Kidney epithelial cell (primary cell): ENCODE results near the gene ANKRD40CL. TPM values are rescaled to one million over a fixed set of nuclear protein-coding genes. Genes with fewer than 3 reads are reported as not detected.

Experiments used
- DNase-seq: peaks from one replicate; pipeline ENCODE4 v3.0.0-alpha.2; 2010; ENCODE audit warnings: low read depth
- H3K27me3 ChIP-seq: 2 replicates; pipeline ENCODE4 v1.6.0; 2011; ENCODE audit warnings: low read length; ENCODE audit not compliant: control insufficient read depth, insufficient read depth
- H3K36me3 ChIP-seq: 2 replicates; pipeline ENCODE4 v1.5.1; 2011; ENCODE audit warnings: low read length; ENCODE audit not compliant: control insufficient read depth, insufficient read depth
- H3K4me3 ChIP-seq: 2 replicates; pipeline ENCODE4 v1.5.1; 2011; ENCODE audit warnings: low read depth, mild to moderate bottlenecking, control low read depth, low read length
- total RNA-seq: library from RNA; depleted of rRNA; stranded (reverse); fragments of >200 nt; gene quantifications from 2 replicates; pipeline ENCODE4 v1.2.3, GENCODE V29; 2015
- TF ChIP-seq, protein P1 (sequence below): IDR thresholded peaks from 2 replicates; pipeline ENCODE4 v1.5.1; 2011; ENCODE audit warnings: mild to moderate bottlenecking, moderate library complexity, low read length, control low read depth, inconsistent platforms; ENCODE audit not compliant: insufficient read depth, poor library complexity, severe bottlenecking

The ANKRD40CL gene
- total RNA-seq, 1 donor from 2014 or later: not detected

DNA sequence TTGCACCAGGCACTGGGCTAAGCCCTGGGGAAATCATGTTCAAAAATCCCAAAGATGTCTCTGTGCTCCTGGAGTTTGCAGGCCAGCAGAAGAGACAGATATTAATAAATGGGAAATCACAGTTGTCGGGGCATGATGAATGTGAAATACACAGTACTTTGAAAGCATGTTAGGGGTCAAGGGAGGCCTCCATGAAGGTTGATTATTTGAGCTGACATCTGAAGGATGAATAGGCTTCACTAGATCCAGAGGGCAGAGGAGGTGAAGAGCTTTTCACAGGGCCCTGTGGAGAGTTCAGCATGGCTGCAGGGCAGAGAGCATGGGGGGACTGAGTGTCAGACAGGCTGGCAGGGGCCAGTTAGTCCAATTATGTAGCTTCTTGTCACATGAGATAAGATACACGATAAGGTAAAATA lies 2.6 kb downstream of the ANKRD40CL start:
- Histone ChIP-seq H3K27me3 (no peaks in the 10 kb centered on the region), H3K36me3 (no peaks in the 10 kb centered on the region), H3K4me3 (no peak overlapping the region)
- TF ChIP-seq, protein P1, sequence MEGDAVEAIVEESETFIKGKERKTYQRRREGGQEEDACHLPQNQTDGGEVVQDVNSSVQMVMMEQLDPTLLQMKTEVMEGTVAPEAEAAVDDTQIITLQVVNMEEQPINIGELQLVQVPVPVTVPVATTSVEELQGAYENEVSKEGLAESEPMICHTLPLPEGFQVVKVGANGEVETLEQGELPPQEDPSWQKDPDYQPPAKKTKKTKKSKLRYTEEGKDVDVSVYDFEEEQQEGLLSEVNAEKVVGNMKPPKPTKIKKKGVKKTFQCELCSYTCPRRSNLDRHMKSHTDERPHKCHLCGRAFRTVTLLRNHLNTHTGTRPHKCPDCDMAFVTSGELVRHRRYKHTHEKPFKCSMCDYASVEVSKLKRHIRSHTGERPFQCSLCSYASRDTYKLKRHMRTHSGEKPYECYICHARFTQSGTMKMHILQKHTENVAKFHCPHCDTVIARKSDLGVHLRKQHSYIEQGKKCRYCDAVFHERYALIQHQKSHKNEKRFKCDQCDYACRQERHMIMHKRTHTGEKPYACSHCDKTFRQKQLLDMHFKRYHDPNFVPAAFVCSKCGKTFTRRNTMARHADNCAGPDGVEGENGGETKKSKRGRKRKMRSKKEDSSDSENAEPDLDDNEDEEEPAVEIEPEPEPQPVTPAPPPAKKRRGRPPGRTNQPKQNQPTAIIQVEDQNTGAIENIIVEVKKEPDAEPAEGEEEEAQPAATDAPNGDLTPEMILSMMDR: no peak
- DNase-seq: no peak

DNA sequence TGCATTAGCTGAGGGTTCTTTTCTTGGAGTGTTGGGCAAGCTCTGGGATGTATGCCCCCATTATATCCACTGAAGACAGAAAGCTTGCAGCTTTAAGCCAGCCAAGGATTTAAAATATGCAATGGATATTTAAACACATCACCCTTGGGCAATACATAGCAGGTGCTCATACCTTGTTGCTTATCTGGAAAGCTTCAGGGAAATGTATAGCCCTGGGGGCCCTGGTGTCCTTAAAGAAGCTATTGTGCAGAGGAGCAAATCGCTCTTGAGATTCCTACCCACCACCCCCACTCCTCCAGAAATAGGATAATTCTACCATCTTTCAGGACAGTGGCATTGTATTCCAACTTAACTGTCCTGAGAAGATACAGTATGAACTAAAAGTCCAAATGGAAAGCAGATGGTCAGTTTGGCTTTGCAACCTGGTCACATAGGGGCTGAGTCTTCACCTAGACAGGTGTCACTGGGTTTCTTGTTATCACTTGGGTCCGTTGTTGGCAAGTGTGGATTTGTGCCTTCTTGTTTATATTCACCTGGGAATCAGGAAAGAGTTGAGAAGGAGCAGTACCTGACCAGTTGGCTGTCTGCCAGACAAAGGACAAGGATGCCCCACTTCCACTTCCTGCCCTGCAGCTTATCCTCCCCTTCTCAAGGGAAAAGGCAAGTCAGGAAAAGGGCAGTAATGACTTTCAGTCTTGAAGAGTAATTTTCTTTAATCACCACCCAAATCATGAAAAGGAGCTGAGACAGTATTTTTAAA lies 3.4 kb downstream of the ANKRD40CL start:
- Histone ChIP-seq H3K36me3 (no peaks in the 10 kb centered on the region), H3K4me3 (no peak overlapping the region), H3K27me3 (no peaks in the 10 kb centered on the region)
- TF ChIP-seq, protein P1: no peak
- no peak for DNase-seq

DNA sequence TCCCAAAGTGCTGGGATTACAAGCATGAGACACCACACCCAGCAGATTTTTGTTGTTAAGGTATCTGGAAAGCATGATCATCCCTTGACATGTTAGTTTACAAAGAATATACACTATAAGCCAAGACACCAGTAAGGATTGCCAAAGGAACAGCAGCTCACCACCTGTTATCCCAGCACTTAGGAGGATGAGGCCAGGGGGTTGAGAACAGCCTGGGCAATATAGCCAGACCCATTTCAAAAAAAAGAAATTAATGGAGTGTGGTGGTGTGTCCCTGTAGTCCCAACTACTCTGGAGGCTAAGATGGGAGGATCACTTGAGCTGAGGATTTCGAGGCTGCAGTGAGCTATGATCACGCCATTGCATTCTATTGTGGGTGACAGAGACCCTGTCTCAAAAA lies 5.1 kb downstream of the ANKRD40CL start:
- H3K27me3 ChIP-seq: no peaks in the 10 kb centered on the region
- TF ChIP-seq, protein P1: no peak
- DNase-seq: no peak
- H3K4me3 ChIP-seq: no peak overlapping the region
- no peaks in the 10 kb centered on the region for H3K36me3 ChIP-seq

DNA sequence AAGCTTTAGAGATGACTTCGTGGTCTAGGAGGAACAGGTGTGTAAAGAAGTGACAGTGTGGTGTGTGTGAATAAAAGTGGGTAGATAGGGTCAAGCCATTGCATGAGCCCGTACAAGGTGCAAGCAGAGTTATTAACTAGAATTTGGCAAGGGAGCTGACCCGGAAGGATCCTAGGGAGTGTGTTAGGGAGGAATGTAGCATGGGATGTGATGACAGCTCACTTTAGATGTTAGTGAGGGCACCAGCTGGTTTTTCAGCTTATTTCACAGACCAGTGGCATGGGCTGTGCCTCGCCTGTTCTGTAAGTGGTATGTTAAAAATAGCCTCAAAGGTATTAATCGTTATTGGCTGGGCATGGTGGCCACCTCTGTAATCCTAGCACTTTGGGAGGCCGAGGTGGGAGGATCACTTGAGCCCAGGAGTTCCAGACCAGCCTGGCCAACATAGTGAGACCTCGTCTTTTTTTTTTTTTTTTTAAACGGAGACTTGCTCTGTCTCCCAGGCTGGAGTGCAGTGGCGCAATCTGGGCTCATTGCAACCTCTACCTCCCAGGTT lies 8.3 kb downstream of the ANKRD40CL start:
- DNase-seq: no peak
- no peak overlapping the region for H3K4me3 ChIP-seq

DNA sequence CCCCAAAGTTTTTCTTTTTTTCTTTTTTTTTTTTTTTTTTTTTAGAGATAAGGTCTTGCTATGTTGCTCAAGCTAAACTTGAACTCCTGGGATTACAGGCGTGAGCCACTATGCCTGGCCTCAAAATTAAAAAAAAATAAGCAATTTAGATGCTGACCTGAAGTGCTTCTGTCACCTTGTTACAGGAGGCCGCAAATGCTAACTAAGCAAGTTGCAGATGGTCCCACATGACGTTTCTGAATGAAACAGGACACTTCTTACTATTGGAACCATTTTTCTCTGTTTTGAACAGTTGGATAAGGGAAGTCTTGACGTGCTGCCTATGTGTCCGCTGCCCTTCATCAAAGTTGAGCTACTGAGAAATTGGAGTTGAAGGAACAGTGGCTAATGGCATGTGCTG lies 8.8 kb downstream of the ANKRD40CL start:
- Histone ChIP-seq H3K4me3 (no peak overlapping the region), H3K36me3 (no peaks in the 10 kb centered on the region), H3K27me3 (no peaks in the 10 kb centered on the region)
- TF ChIP-seq, protein P1: no peak
- DNase-seq: no peak

More for the DNA sequence above, 8.3 kb downstream of the ANKRD40CL start:
- Histone ChIP-seq H3K27me3 (no peaks in the 10 kb centered on the region), H3K36me3 (no peaks in the 10 kb centered on the region)
- TF ChIP-seq, protein P1: no peak
